ENCODE data around the gene NUP188.

- TF ChIP-seq CTCF (IDR thresholded peaks at IDR 0.05) (no peak), POLR2AphosphoS5 (IDR thresholded peaks at IDR 0.05) (no peak)
Observed at GRCh38 chr9:129032541-129033159, 85.2 kb downstream of the NUP188 start.
